Tibial nerve (tissue), 4 donors: ENCODE data around the gene SNED1. TPM values are rescaled to one million over a fixed set of nuclear protein-coding genes. Genes with fewer than 3 reads are reported as not detected.
A peak's percentile ranks its signal among the peaks of the same experiment; 100 is the strongest.

ENCODE experiments used
- DNase-seq, 2 donors: peaks; one replicate each; pipeline ENCODE4 v3.0.0-alpha.2; 2019; ENCODE audit warnings: low spot score in 2 of 2
- H3K27ac ChIP-seq, 4 donors: fragments of 200-600 bp; sonication (generic) in 3 of 4; one replicate each; pipeline ENCODE4 v1.5.1; 2017 to 2019; ENCODE audit warnings: mild to moderate bottlenecking in 1 of 4
- H3K27me3 ChIP-seq, 2 donors: fragments of 200-600 bp; sonication (generic) in 1 of 2; one replicate each; pipeline versions ENCODE4 v1.5.1 to v1.6.0; 2017 to 2019
- H3K36me3 ChIP-seq, 3 donors: fragments of 200-600 bp; sonication (generic); one replicate each; pipeline ENCODE4 v1.5.1; 2018 to 2019
- H3K4me1 ChIP-seq, 4 donors: fragments of 200-600 bp; sonication (generic) in 3 of 4; one replicate each; pipeline ENCODE4 v1.5.1; 2017 to 2019
- H3K4me3 ChIP-seq, 4 donors: fragments of 200-600 bp; sonication (generic) in 3 of 4; one replicate each; pipeline ENCODE4 v1.5.1; 2017 to 2019; ENCODE audit warnings: mild to moderate bottlenecking in 1 of 4, moderate library complexity in 1 of 4
- H3K9me3 ChIP-seq, 4 donors: fragments of 200-600 bp; sonication (generic) in 3 of 4; one replicate each; pipeline ENCODE4 v1.5.1; 2017 to 2019
- CTCF ChIP-seq, 5 experiments: fragments of 200-600 bp in 3 of 5; fragments of 450-650 bp in 2 of 5; sonication (generic) in 3 of 5; IDR thresholded peaks; one replicate each; pipeline ENCODE4 v1.5.1; 2016 to 2019; ENCODE audit warnings: antibody characterized with exemption in 5 of 5, mild to moderate bottlenecking in 3 of 5, moderate library complexity in 2 of 5
- EP300 ChIP-seq, 2 donors: sonication (generic); formaldehyde crosslinking; IDR thresholded peaks; one replicate each; pipeline ENCODE4 v1.6.1; 2017; ENCODE audit warnings: antibody characterized with exemption in 2 of 2, mild to moderate bottlenecking in 1 of 2
- POLR2A ChIP-seq, 2 donors: fragments of 450-650 bp; IDR thresholded peaks; one replicate each; pipeline ENCODE4 v1.6.1; 2017; ENCODE audit warnings: antibody characterized with exemption in 2 of 2, mild to moderate bottlenecking in 2 of 2, moderate library complexity in 2 of 2
- WGBS, 2 donors: methylation state at CpG; one replicate each; pipeline ENCODE4 v1.1.5; 2018; 5-methylcytosine and 5-hydroxymethylcytosine counted together
- total RNA-seq, 4 donors: library from RNA; depleted of rRNA; stranded (reverse); fragments of >200 nt; gene quantifications; one replicate each; pipeline ENCODE4 v1.1.0, GENCODE V29; 2016

Gene SNED1
- total RNA-seq, 4 donors from 2014 or later = 116 to 226 (median 141) TPM

- no peaks in the 10 kb centered on the region for H3K9me3 ChIP-seq
- H3K27me3 ChIP-seq = peaks cover 0 to 5% of the 10 kb centered on the region in 2 donors
- WGBS, 2 donors = 83 to 92% methylated on average over 22 of the region's 22 CpGs
- DNase-seq = no peak
- TF ChIP-seq EP300 (IDR thresholded peaks at IDR 0.05) (no peak), CTCF (IDR thresholded peaks at IDR 0.05) (no peak), POLR2A (IDR thresholded peaks at IDR 0.05) (no peak)
- H3K4me3 ChIP-seq = no peak overlapping the region
- H3K27ac ChIP-seq = no peak overlapping the region
- peaks cover 0 to 82% (median 0%) of the 10 kb centered on the region in 3 donors for H3K36me3 ChIP-seq
- H3K4me1 ChIP-seq = peaks cover 0 to 22% (median 1%) of the 10 kb centered on the region in 4 donors
Measured at GRCh38 chr2:241034490-241035141, 36.2 kb downstream of the SNED1 start.

- no peaks in the 10 kb centered on the region for H3K9me3 ChIP-seq
- peaks cover 0 to 82% (median 0%) of the 10 kb centered on the region in 3 donors for H3K36me3 ChIP-seq
- H3K27ac ChIP-seq = no peak overlapping the region
- no peak for TF ChIP-seq CTCF (IDR thresholded peaks at IDR 0.05)
- peaks cover 0 to 22% (median 1%) of the 10 kb centered on the region in 4 donors for H3K4me1 ChIP-seq
- H3K27me3 ChIP-seq = peaks cover 0 to 5% of the 10 kb centered on the region in 2 donors
- no peak for DNase-seq
- no peak overlapping the region for H3K4me3 ChIP-seq
- 41 to 52% methylated on average over 11 to 19 of the region's 31 CpGs for WGBS, 2 donors
Measured at GRCh38 chr2:241035142-241035817, 36.9 kb downstream of the SNED1 start.

GRCh38 chr2:241035818-241036396 is 37.5 kb downstream of the SNED1 start:
- DNase-seq = no peak
- peak overlapping the region in 1 of 4 donors; percentile 65 for H3K27ac ChIP-seq
- TF ChIP-seq EP300 (IDR thresholded peaks at IDR 0.05) = no peak
- no peak for TF ChIP-seq POLR2A (IDR thresholded peaks at IDR 0.05)
- no peak for TF ChIP-seq CTCF (IDR thresholded peaks at IDR 0.05)
- H3K9me3 ChIP-seq = no peaks in the 10 kb centered on the region
- H3K36me3 ChIP-seq = peaks cover 0 to 82% (median 0%) of the 10 kb centered on the region in 3 donors
- peaks cover 0 to 5% of the 10 kb centered on the region in 2 donors for H3K27me3 ChIP-seq
- H3K4me3 ChIP-seq = peak overlapping the region; percentile 9 to 42 (median 26)
- peaks cover 0 to 22% (median 1%) of the 10 kb centered on the region in 4 donors for H3K4me1 ChIP-seq
- 20% methylated on average over 19 to 34 of the region's 39 CpGs for WGBS, 2 donors

GRCh38 chr2:241036397-241036963 is 38.1 kb downstream of the SNED1 start:
- TF ChIP-seq CTCF (IDR thresholded peaks at IDR 0.05) (no peak), POLR2A (IDR thresholded peaks at IDR 0.05) (no peak), EP300 (IDR thresholded peaks at IDR 0.05) (no peak)
- Histone ChIP-seq H3K27ac (peak overlapping the region in 1 of 4 donors; percentile 65), H3K9me3 (no peaks in the 10 kb centered on the region), H3K4me3 (peak overlapping the region; percentile 9 to 42 (median 26)), H3K36me3 (peaks cover 0 to 82% (median 0%) of the 10 kb centered on the region in 3 donors), H3K4me1 (peaks cover 0 to 22% (median 1%) of the 10 kb centered on the region in 4 donors), H3K27me3 (peaks cover 0 to 5% of the 10 kb centered on the region in 2 donors)
- DNase-seq = no peak
- WGBS, 2 donors = 7 to 24% methylated on average over 29 to 32 of the region's 36 CpGs
